ENCODE results near the gene KMT5B.

The KMT5B gene

DNA sequence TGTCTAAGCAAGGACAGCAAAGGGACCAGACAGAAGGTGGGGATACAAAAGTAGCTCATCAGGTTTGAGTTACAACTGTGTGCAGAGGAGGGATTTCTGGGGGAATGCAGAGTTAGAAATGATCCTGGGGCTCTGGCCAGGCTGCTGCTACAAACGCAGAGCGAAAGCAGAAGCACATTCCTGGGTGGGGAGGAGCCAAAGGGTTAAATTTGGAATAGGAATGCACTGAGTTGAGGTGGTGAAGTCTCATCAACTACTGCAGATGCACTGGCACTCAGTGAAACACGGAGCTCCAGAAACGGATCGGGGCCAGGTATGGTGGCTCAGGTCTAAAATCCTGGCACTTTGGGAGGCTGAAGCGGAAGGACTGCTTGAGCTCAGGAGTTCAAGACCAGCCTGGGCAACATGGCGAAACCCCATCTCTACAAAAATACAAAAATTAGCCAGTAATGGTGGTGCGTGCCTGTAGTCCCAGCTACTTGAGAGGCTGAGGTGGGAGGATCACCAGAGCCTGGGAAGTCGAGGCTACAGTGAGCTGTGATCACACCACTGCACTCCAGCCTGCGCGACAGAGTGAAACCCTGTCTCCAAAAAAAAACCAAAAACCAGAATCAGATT lies 95.1 kb downstream of the KMT5B start:
- DNase-seq, result no peak

DNA sequence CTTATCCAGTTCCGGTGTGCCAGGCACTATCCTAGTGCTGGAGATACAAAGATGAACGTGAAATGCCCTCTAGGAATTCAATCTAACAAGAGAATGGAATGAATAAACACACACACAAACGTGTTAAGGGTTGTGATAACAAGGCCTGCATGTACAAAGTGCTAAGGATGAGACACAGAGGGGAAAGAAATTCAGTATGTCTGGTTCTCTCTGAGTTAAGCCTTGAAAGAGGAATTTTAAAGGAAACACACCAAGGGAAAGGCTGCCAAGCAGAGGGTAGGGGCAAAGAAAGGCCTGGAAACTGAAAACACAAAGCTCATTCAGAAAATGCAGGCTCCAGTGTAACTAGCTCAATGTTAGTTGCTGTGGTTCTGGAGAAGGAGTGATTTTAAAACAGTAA lies 96.1 kb downstream of the KMT5B start:
- peak in 4 of 14 donors; percentile 16 to 24 (median 18) for DNase-seq

DNA sequence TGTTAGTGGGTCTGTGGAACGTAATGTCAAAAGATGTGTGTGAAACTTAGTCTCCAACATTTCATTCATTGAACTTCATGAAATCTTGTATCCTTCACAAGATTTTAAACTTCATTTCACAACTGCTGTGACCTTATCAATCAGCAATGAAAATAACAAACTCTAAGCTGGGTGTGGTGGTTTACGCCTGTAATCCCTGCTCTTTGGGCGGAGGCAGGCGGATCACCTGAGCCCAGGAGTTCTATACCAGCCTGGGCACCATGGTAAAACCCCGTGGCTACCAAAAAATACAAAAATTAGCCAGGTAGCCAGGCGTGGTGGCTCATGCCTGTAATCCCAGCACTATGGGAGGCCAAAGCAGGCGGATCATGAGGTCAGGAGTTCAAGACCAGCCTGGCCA lies 97.0 kb downstream of the KMT5B start:
- DNase-seq, result no peak

DNA sequence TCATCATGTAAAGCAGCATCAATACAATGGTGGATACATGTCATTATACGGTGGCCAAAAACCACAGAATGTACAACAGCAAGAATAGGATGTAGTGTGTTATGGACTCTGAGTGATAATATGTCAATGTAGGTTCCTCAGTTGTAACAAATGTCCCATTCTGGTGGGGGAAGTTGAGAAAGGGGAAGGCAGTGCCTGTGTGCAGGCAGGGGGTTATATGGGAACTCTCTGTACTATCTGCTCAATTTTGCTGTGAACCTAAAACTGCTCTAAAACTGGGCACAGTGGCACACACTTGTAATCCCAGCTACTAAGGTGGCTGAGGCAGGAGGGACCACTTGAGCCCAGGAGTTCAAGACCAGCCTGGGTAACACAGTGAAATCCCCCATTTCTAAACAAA lies 97.8 kb downstream of the KMT5B start:
- no peak for DNase-seq

DNA sequence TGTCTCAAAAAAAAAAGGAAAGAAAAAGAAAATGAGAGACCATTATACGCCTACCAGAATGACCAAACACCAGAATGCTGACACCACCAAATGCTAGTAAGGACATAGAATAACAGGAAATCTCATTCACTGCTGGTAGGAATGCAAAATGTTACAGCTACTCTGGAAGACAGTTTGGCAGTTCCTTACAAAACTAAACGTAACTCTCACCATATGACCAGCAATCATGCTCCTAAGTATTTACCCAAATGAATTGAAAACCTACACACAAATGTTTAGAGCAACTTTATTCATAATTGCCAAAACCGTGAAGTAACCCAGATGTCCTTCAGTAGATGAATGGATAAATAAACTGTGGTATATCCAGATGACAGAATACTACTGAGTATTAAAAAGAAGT lies 99.1 kb downstream of the KMT5B start:
- DNase-seq, result no peak

DNA sequence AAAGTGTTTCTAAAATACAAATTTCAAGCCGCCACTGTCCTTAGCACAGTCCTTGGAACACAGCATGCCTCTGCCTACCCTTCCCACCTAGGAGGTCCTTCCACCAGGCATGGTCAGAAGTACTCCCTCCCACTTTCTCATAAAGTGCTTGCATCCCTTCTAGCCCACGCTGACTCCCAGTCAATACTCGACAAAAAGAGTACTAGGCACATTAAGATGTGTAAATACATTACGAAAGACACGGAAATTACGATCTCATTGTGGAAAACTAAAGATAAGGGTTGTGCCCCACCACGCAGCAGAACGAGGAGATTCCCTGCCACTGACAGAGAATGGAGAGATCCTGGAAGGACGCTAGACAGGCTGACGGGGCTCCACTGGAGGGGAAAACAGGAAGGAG lies 105.4 kb downstream of the KMT5B start:
- no peak for DNase-seq

DNA sequence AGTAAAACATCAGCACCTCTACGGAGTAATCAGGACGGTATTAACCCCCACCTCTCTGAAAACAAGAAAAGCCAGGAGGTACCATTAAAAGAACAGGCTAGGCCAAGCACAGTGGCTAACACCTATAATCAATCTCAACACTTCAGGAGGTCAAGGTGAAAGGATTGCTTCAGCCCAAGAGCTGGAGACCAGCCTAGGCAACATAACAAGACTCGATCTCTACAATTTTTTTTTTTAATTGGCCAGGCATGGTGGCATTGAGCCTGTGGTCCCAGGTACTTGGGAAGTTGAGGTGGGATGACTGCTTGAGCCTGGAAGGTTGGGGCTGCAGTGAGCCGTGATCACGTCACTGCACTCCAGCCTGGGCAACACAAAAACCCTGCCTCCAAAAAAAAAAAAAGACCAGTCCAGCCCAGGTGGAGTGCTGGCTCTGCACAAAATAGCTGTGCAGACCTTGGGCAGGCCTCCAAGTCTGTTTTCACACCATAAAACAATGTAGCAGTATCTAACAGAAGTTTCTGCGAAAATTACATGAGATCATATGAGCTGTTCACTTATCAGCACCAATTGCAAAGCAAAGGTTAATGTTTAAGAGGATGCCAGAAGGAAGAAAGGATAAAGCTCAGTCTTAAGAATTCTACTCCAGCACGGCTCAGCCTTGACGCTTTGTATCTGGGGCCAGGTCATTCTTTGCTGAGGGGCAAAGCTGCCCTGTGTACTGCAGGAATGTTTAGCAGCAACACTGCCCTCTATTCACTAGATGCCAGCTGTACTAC lies 106.7 kb downstream of the KMT5B start:
- DNase-seq, result peak in 1 of 14 donors; percentile 42

All from C1 segment of cervical spinal cord (tissue), 14 donors.